ENCODE measurements around the gene SRPRA.
"Not testable (repeated sequence)": the region's sequence is repeated elsewhere in the genome, so short reads cannot be mapped to it uniquely, and the experiment has no call there.

SRPRA gene

DNA sequence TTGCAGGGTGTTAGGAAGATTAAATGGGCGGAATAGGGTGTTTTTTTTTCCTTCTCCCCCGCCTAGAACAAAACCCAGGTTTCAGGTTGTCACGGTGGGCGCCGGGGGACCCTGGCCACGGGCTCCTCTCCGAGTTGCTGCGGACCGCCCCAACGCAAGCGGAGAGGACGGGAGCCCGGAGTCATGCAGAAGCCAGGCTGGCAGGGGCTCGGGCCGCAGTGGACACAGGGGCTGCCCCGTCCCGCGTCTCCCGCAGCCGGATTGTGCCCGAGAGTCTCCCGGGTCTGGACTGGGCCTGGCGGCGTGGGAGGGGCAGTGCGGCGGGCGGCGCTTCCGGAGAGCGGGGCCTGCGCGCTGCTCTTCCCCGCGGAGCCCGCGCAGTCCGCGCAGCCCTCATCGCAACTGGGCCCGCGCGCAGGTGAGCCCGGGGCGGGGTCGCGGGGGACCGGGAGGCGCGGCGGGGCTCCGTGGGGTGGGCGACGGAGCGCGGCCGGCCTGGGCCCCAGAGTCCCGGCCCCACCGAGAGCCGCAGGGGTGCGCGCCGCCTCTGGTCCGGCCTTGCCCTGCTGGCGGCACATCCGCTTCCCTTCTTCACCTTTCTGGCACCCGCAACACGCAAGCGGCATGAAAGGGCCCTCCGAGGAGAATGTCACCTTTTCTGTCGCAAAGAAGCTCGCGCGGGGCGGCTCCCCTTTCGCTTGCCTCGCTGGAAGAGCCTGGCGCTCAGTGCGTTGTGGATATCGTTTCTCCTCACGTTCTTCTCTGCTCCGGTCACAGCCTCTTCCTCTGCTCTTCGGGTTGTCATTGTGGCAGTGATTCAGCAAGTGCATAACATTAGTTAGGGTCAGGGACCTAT is 14.3 kb upstream of the SRPRA start, which contains the start of gene TIRAP:
Gene TIRAP (plus strand): TSS at position 358 of the 856 bp plus-strand sequence. CDS start 7,802 bp downstream, outside the sequence.
- DNase-seq, result peak; percentile 69

DNA sequence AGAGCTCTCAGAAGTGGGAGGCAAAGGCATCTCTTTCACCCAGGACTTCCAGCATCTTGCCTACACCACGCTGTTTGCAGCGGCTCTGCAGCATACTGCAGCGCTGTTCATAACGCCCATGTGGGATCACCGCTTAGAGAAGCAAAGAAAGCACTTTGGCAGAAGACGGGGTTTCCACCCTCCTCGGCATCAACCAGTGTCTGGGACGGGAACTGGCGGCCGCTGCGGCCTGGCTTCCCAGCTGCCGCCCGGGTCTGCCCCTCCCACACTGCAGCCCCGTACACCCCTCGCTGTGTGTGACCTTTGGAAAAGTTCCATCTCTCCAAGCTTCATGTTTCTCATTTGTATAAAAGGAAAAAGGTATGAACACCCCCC is 13.7 kb upstream of the SRPRA start:
- DNase-seq, result peak; percentile 62

DNA sequence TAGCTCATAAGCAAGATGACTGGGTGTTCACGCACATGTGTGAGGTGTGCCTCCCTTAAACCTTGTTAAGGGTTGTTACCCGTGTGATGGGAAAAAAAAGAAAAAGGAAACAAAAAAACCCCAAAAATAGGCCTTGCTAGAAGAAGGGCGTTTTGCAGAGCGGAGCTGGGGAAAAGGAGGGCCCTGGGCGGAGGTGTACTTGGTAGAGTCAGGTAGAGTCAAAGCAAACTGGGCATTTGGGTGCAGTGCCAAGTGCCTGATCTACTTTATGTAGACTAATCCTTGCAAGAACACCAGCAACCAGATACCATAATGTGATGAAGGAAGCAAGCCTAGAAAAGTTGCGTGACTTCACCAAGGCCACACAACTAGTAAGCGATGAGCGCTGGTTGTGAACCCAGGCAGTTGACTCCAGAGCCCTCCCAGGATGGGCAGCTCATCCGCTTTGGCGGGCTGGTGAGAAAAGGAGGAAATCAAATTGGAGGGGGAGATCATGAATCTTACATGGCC is 13.0 kb upstream of the SRPRA start:
- no peak for DNase-seq

DNA sequence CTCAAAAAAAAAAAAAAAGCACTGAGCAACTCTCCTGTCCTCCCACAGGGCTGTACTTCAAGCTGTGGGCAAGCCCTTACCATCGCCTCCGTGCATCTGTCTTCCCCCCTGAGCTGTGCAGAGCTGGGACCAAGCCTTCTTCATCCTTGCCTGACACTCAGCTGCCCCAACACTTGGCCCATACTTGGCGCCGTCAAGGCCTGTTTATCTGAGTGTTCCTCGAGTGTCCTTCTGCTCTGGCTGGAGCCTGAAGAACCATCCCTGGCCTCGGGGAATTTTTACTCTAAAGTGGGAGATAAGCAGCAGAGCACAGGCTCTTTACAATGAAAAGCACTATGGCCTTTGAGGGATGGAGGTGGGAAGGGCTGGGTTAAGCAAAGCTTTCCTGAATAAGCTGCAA is 12.6 kb upstream of the SRPRA start:
- DNase-seq, result no peak

DNA sequence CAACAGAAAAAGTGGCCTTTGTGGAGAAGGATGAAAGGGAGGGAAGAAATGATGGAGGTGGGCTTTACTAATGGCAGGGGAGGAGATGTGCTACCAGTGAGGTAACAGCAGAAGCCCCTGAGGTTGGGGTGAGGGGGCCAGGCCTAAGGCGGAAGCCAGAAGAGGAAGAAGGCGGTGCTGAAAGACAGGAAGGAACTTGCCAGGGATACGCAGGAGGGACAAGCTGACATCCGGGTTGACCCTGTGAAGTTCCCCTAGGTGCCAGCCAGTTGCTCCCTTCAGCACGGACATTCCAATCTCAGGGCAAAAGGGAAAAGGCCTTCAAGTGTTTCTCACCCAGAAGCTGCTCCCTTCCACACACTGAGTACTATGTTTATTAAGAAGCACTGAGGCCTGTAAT is 11.9 kb upstream of the SRPRA start:
- peak; percentile 24 for DNase-seq

DNA sequence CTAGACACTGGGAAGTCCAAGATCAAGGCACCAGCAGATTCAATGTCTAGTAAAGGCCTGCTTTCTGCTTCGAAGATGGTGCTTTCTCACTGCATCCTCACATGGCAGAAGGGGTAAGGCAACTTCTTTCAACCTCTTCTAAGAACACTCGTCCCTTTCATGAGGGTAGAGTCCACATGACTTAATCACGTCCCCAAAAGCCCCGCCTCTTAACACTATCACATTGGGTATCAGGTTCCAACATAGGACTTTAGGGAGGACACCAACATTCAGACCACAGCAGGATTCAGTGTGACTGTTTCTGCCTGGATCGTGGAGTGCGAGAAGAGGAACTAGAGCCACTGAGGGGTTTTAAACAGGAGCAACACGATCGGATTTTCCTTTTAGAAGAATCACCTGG is 10.5 kb upstream of the SRPRA start:
- peak; percentile 36 for DNase-seq

DNA sequence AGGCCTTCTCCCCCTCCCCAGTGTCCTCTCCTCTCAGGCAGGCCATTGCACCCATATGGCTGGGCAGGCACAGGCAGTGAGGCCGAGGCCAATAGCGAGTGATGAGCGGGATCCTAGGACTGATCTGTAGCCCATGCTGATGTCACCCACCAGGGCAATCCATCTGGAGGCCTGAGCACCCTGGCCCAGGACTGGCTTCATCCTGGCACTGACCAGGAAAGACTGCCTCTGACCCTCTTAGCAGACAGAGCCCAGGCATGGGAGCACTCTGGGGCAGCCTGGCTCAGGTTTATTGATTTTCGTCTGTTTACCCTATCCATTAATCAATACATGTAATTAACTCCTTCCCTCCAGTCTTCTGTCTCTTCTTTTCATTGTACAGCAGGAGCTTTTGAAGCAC is 9.1 kb upstream of the SRPRA start:
- no peak for DNase-seq

DNA sequence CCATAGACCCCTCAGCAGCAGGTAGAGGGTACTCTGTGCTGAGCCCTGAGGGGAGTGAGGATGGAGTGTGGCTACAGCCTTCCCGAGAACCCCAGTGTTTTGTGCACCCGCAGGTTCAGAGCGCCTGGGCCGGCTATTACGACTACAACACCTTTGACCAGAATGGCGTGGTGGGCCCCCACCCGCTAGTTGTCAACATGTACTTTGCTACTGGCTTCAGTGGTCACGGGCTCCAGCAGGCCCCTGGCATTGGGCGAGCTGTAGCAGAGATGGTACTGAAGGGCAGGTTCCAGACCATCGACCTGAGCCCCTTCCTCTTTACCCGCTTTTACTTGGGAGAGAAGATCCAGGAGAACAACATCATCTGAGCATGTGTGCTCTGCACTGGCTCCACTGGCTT is 8.6 kb upstream of the SRPRA start:
- DNase-seq, result no peak

DNA sequence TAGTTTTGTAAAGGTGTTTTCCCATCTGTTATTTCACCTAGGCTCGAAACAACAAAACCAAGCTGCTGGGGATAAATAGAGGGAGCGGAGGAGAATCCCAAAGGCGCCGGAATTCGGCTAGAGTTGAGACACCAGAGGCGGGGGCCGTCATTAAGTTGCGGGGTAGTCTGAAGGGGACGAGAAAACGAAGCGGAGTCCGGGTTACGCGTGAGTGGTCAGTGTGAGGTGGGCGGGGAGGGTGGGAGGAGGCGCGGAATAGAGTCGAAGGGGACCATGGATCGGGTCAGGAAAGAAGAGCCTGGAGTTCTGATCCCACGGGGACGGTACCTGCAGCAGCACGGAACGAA is 361 bp downstream of the SRPRA start:
- no peak for DNase-seq

DNA sequence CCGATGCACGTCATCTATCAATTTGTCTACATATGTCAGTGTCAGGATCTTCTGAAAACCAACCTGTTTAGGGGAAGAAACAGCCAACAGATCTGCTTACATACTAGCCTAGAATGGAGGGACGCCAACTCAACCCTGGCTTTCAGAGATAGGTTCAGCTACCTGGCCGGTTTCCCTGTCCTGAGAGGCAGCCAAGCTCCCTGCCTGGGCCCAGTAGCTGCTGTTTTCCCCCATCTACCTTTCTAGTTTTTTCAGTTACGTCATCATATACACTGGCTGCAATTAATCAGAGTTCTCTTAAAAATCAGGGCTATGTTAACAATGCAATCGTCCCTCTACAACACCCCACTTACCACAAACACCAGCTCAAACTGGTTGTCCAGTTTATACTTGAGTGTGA is 1.0 kb downstream of the SRPRA start:
- DNase-seq, result no peak

DNA sequence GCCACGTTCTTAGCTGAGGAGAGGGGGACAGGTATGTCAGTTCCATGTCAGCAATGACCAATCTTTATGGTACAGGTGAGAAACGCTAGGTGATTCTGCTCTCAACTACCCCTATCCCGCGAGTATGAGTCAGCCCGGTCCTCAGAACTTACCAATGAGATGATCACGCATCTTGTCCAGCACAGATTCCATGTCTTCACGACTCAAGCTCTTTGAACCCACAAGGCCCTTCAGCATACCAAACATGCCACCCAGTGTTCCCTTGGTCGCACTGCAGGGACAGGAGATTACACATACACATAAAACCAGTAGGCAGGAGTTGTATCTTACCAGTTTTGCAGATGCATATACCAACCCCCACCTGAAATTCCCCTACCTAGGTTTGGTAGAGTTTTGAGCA is 2.9 kb downstream of the SRPRA start:
- DNase-seq, result peak; percentile 32

DNA sequence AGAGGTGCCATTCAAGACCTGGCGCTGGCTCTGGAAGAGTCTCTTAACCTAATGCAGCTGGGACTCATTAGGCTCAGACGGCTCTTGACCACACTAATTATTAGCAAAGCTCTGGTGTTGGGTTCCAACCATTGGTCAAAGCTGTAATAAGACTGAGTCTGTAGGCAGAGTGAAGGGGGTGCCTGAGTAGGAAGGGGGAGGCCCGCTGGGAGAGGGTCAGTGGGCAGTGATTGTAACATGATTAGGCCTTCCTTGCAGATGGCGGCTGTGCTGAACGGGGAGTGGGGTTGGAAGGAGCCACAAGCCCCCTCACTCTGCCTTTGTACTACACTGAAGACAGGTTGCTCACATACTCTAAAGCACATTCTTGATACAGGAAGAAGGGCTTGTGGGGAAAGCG is 5.2 kb downstream of the SRPRA start:
- DNase-seq, result no peak

DNA sequence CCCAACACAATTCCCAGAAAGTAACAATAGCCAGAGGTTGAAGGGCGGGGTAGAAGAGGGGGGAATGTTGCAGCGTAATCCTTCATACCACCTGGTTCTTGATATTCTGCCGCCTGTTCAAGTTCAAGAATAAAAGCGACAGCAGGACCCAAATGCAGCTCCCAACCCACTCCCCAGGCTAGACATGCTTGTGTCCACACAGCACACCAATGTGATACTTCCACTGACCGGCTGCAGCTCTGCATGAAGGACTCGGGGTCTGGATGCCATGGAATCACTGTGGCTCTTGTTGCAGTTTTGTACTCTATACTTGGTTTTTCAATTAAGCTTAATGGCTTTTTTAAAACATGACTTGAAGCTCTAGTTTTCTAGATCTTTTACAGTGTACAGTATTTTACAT is 6.5 kb downstream of the SRPRA start:
- DNase-seq, result no peak

DNA sequence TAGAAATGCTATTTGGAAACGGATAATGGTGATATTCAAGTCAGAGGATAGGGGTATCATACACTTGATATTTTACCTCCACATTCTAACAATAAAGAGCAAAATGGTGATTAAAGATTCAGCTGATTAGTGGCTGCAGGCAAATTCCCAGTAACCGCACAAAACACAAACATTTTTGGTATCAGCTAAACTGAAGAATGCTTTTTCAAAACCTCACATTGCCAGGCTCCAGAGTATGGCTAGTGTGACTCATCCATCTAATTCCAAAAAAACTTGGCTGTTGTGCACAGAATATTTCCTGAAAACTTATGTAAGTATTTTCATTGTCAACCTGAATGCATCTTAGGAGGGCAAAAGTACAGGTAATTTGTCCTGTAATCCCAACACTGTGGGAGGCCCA is 10.9 kb downstream of the SRPRA start:
- no peak for DNase-seq

DNA sequence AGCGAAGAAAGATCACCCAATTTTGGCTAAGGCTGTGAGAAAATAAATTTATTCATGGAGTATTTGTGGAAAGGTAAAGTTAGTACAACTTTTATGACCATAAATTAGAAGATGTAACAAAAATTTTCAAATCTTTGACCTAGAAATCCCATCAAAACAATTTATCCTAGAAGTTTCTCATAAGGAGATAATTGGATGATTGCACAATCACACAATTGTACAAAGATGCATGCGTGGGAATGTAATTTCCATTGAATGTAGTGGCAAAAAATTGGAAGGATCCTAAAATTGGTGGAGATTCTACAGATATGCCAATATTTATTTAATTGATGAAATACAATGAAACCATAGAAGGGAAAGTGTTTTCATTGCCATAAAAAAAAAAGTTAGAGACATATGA is 11.6 kb downstream of the SRPRA start:
- no peak for DNase-seq

DNA sequence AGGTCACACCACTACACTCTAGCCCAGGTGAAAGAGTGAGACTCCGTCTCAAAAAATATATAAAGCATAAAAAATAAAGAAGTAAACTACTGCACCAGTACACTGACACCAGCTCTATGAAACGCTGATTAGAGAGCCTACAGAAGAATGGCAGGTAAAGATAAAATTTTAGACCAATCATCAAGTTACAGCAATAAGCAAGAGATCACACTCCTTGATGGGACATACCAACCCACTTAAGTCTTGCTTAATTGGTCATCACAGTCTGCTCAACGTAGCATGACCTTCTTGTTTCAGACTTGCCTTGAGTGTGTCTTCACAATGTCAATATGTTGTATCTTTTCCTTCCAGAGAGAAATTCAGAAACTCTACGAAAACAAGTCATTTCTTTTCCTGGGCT is 12.5 kb downstream of the SRPRA start:
- DNase-seq, result no peak

DNA sequence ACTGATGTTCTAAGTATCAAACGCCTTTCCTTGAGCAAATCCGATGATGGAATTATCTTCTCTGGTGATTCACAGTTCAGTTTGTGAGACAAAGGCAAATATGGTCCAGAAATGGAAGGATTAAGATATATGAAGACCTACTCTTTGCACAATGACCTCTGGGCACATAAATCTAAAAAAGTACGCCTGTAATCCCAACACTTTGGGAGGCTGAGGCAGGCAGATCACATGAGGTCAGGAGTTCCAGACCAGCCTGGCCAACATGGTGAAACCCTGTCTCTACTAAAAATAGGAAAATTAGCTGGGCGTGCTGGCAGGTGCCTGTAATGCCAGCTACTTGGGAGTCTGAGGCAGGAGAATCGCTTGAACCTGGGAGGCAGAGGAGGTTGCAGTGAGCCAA is 13.2 kb downstream of the SRPRA start:
- not testable (repeated sequence) for DNase-seq

DNA sequence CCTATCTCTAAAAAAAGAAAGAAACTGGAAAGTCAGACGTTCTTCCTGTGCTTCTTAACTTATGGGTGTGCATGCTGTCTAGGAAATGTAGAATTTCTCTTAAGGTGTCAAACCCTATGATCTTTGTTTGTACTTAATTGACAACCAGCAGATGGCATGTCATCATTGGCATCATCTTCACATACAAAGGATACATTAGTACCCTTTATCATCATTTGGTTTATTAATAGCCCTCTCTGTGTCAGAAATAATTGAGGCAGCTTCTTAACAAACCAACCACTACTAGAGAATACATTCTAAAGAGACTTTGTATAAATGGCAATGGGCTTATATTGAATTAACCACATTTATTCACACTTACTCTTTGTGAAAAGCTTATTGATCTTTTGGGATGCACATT is 13.9 kb downstream of the SRPRA start:
- no peak for DNase-seq

DNA sequence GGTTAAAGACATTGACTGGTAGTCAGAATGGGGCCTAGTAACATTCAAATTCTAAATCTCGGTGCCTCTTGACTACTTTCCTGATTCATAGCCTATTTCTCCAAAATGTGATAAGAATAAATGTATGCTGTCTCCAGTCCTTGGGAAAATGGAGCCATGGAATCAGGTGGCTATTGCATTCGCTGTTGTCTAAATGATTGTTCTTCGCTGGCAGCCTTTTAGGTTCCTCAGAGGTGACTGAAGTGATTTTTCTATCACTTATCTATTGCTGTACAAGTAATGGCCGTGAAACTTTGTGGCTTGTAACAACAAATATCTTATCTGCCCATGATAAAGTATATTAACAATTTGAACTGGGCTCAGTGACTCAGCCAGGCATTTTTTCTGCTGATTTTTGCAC is 15.4 kb downstream of the SRPRA start:
- DNase-seq, result no peak

DNA sequence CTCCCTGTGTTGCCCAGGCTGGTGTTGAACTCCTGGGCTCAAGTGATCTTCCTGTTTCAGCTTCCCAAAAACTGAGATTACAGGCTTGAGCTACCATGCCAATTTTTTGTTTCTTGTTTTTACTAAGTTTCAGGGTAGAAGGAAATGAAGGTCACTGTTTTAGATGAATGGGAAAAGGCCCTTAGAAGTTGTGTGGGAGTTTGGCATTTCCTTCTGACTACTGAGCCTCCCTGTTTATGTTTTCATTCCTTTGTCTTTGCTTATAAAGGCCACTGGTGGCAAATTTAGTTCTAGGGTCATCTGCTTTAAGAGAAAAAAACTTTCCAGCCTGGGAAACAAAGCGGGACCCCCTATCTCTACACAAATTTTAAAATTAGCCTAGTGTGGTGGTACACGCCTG is 22.1 kb downstream of the SRPRA start:
- DNase-seq, result no peak

DNA sequence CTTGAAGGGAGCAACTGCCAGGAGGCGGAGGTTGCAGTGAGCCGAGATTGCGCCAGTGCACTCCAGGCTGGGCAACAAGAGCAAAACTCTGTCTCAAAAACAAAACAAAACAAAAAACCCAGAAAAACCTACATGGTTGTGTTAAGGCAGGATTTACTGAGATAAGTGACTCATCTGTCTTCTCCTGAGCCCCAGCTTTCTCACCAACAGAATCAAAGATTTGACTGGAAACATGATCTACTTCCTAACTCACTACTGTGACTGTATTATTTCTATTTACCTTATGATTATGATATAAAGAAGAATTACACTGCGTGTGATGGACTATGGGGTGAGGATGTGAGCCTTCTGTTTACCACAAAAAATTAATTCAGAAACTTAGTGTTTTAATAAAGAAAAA is 35.3 kb downstream of the SRPRA start:
- DNase-seq, result no peak

DNA sequence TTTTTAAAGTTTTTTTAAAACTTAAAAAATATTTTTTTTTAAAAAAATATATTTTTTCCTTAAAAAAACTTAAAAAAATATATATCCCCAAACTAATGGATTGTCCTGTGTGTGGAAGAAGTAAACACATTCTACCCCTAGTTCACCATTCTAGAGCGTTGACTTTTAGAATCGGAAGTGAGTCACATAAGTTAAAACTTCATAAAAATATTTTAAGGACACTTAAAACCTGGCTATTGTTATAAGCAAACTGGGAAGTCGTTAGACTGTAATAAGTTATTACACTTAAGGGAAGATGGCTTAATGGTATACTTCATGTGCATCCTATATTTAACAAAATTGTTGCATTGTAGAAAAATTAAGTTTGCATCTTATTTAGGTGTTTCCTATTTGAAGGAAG is 36.0 kb downstream of the SRPRA start:
- no peak for DNase-seq

DNA sequence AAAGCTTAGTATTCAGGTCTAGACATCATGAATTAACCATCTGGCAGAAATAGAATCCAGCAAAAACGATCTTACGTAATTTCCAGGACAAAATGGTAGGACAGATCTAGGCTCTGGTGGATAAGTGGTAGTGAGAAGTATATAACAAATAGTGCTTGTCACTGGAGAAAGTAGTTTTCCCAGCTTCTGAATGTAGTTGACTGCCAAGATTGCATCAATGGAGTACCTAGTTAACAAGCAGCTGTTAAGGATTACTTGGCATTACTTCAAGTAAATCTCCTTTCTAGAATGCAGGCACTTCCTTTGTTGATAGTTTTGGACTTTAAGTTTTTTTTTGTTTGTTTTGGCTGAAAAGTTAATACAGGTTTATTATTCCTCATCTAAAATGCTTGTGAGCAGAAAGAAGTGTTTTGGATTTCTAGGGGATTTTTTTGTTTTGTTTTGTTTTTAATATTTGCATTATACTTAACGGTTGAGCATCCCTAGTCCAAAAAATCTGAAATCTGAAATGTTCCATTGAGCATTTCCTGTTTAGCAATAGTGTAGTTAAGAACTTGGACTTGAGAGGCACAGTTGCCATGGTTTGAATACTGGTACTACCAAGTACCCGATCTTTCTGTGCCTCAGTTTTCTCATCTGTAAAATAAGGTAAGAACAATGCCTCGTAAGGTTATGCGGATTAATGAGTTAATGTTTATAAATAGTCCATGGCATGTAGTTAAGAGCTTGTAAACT is 36.8 kb downstream of the SRPRA start:
- no peak for DNase-seq

DNA sequence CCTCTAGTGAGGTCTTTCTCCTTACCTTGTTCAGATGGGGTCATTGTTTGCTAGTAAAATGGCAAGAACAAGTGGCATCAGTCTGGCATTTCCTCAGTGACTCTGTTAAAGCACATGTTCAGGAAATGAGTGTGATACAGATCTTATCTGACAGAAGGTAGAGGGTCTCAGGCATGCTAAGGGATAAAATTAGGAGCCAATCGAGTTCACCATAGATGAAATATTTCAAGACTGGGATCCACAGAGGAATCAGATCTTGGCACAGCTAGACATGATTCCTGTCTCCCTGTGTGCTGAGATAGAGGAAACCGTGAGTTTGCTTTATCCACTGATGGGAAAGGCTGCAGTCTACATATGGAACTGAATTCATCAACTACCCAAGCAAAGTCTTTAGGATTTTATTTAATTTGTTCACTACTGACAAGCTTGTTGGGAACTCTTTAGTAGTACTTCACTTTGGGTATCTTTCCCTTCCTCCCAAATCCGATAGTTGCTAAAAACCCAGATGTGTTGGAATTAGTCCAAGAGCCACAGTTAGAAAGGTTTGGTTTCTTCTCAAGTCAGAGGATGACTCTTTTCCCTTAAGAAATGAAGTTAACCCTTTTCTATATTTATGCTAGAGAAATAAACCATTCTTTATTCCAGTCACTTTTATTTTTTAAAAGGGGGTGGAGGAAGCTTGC is 38.7 kb downstream of the SRPRA start:
- DNase-seq, result no peak
